Measurements from ENCODE around the gene MARCO. TPM values are rescaled to one million over a fixed set of nuclear protein-coding genes. Genes with fewer than 3 reads are reported as not detected.

Gene MARCO
- total RNA-seq, 1 experiment from 2014 or later: not detected

- CTCF ChIA-PET: no interaction called here
- intact Hi-C loops (cut with micrococcal nuclease): no loop called here
Measured at GRCh38 chr2:118906186-118906585, 35.8 kb upstream of the MARCO start.

GRCh38 chr2:118907759-118908158 lies 34.2 kb upstream of the MARCO start:
- H3K9me3 ChIP-seq (ENCODE audit: low read length): no peaks in the 10 kb centered on the region
- intact Hi-C loops (cut with micrococcal nuclease): no loop called here
- no peaks in the 10 kb centered on the region for H3F3A ChIP-seq (ENCODE audit: low read length, unreplicated experiment)
- no TSS peak for BruUV-seq (replicated peaks)
- DNase-seq (no peak), ATAC-seq (no peak)
- H3K4me3 ChIP-seq (ENCODE audit: low read length): no peak overlapping the region
- no peak overlapping the region for H3K9ac ChIP-seq (ENCODE audit: low read length)
- H3K4me2 ChIP-seq (ENCODE audit: low read length): no peak overlapping the region
- H3K27ac ChIP-seq (ENCODE audit: low read length): no peak overlapping the region
- peaks cover 6% of the 10 kb centered on the region for H3K4me1 ChIP-seq (ENCODE audit: insufficient read depth, low read length)
- POLR2A ChIA-PET (ENCODE audit: unreplicated experiment): no interaction called here
- H3K9me2 ChIP-seq (replicated peaks; ENCODE audit: low read length): no peaks in the 10 kb centered on the region
- no peaks in the 10 kb centered on the region for H3K36me3 ChIP-seq (ENCODE audit: low read depth, low read length)
- TF ChIP-seq EZH2phosphoT487 (IDR thresholded peaks at IDR 0.05; ENCODE audit: borderline replicate concordance, low read length) (no peak), CTCF (conservative IDR thresholded peaks at IDR 0.05; ENCODE audit: low read depth, low read length) (no peak), EZH2 (IDR thresholded peaks at IDR 0.05; ENCODE audit: low read length, unreplicated experiment) (no peak)
- H3K27me3 ChIP-seq (ENCODE audit: low read length): no peaks in the 10 kb centered on the region
- CTCF ChIA-PET: no interaction called here
- H2AFZ ChIP-seq (ENCODE audit: low read length): no peak overlapping the region
- no peaks in the 10 kb centered on the region for H3K79me2 ChIP-seq (ENCODE audit: low read length)
- no peaks in the 10 kb centered on the region for H4K20me1 ChIP-seq (ENCODE audit: low read length)

More at GRCh38 chr2:118906186-118906585, 35.8 kb upstream of the MARCO start:
- H2AFZ ChIP-seq (ENCODE audit: low read length): no peak overlapping the region
- H3K4me1 ChIP-seq (ENCODE audit: insufficient read depth, low read length): peaks cover 4% of the 10 kb centered on the region; the same call in 1 of the 2 replicates
- no peaks in the 10 kb centered on the region for H3K79me2 ChIP-seq (ENCODE audit: low read length)
- TF ChIP-seq CTCF (conservative IDR thresholded peaks at IDR 0.05; ENCODE audit: low read depth, low read length): no peak
- no peak for TF ChIP-seq EZH2 (IDR thresholded peaks at IDR 0.05; ENCODE audit: low read length, unreplicated experiment)
- no peak for TF ChIP-seq EZH2phosphoT487 (IDR thresholded peaks at IDR 0.05; ENCODE audit: borderline replicate concordance, low read length)
- no peaks in the 10 kb centered on the region for H3K9me3 ChIP-seq (ENCODE audit: low read length)
- ATAC-seq (no peak), DNase-seq (no peak)
- H4K20me1 ChIP-seq (ENCODE audit: low read length): no peaks in the 10 kb centered on the region
- POLR2A ChIA-PET (ENCODE audit: unreplicated experiment): no interaction called here
- no peaks in the 10 kb centered on the region for H3K9me2 ChIP-seq (replicated peaks; ENCODE audit: low read length)
- no TSS peak for BruUV-seq (replicated peaks)
- no peak overlapping the region for H3K4me3 ChIP-seq (ENCODE audit: low read length)
- no peaks in the 10 kb centered on the region for H3K27me3 ChIP-seq (ENCODE audit: low read length)
- H3F3A ChIP-seq (ENCODE audit: low read length, unreplicated experiment): no peaks in the 10 kb centered on the region
- H3K27ac ChIP-seq (ENCODE audit: low read length): no peak overlapping the region
- no peaks in the 10 kb centered on the region for H3K36me3 ChIP-seq (ENCODE audit: low read depth, low read length)
- no peak overlapping the region for H3K4me2 ChIP-seq (ENCODE audit: low read length)
- no peak overlapping the region for H3K9ac ChIP-seq (ENCODE audit: low read length)

- Histone ChIP-seq H3K4me3 (ENCODE audit: low read length) (no peak overlapping the region), H3K4me1 (ENCODE audit: insufficient read depth, low read length) (peaks cover 18% of the 10 kb centered on the region), H2AFZ (ENCODE audit: low read length) (no peak overlapping the region), H3K36me3 (ENCODE audit: low read depth, low read length) (no peaks in the 10 kb centered on the region), H3K79me2 (ENCODE audit: low read length) (no peaks in the 10 kb centered on the region), H4K20me1 (ENCODE audit: low read length) (no peaks in the 10 kb centered on the region), H3K27me3 (ENCODE audit: low read length) (no peaks in the 10 kb centered on the region), H3K9me3 (ENCODE audit: low read length) (no peaks in the 10 kb centered on the region), H3K9me2 (replicated peaks; ENCODE audit: low read length) (no peaks in the 10 kb centered on the region), H3K9ac (ENCODE audit: low read length) (no peak overlapping the region), H3K27ac (ENCODE audit: low read length) (no peak overlapping the region), H3F3A (ENCODE audit: low read length, unreplicated experiment) (no peaks in the 10 kb centered on the region), H3K4me2 (ENCODE audit: low read length) (no peak overlapping the region)
- ChIA-PET POLR2A (ENCODE audit: unreplicated experiment) (no interaction called here), CTCF (no interaction called here)
- TF ChIP-seq EZH2 (IDR thresholded peaks at IDR 0.05; ENCODE audit: low read length, unreplicated experiment) (no peak), CTCF (conservative IDR thresholded peaks at IDR 0.05; ENCODE audit: low read depth, low read length) (no peak), EZH2phosphoT487 (IDR thresholded peaks at IDR 0.05; ENCODE audit: borderline replicate concordance, low read length) (no peak)
- no peak for ATAC-seq
- BruUV-seq (replicated peaks): no TSS peak
- intact Hi-C loops (cut with micrococcal nuclease): no loop called here
- no peak for DNase-seq
Measured at GRCh38 chr2:118909191-118909590, 32.8 kb upstream of the MARCO start.

Measured in PC-3 (cell line).